Neutrophil (primary cell): ENCODE data around the gene PERCC1.

ENCODE experiments used
- H3K27ac ChIP-seq: fragments of 200-600 bp; sonication (generic); 2 replicates; pipeline ENCODE4 v1.5.1; 2016; ENCODE audit warnings: mild to moderate bottlenecking, moderate library complexity
- H3K27me3 ChIP-seq: fragments of 200-600 bp; sonication (generic); 2 replicates; pipeline ENCODE4 v1.6.0; 2016; ENCODE audit warnings: mild to moderate bottlenecking
- H3K36me3 ChIP-seq: fragments of 200-600 bp; sonication (generic); 2 replicates; pipeline ENCODE4 v1.5.1; 2017
- H3K4me1 ChIP-seq, 2 experiments: fragments of 200-600 bp in 1 of 2; sonication (generic) in 1 of 2; 1 replicate in 1 of 2; 2 replicates in 1 of 2; pipeline versions ENCODE4 v1.5.1 to v1.6.1; 2013 to 2016; ENCODE audit warnings: low read depth in 1 of 2, low read length in 1 of 2, mild to moderate bottlenecking in 1 of 2, moderate library complexity in 1 of 2; ENCODE audit not compliant: control insufficient read depth in 1 of 2, insufficient read depth in 1 of 2
- H3K4me3 ChIP-seq, 2 experiments: fragments of 200-600 bp in 1 of 2; sonication (generic) in 1 of 2; 1 replicate in 1 of 2; 2 replicates in 1 of 2; pipeline ENCODE4 v1.5.1; 2013 to 2016; ENCODE audit warnings: low read depth in 1 of 2, low read length in 1 of 2, mild to moderate bottlenecking in 1 of 2, moderate library complexity in 1 of 2
- H3K9me3 ChIP-seq: fragments of 200-600 bp; sonication (generic); 2 replicates; pipeline ENCODE4 v1.5.1; 2016
- TF ChIP-seq, protein P1 (sequence below): fragments of 200-600 bp; sonication (generic); IDR thresholded peaks from 2 replicates; pipeline ENCODE4 v1.5.1; 2016; ENCODE audit warnings: antibody characterized with exemption

Gene PERCC1

DNA sequence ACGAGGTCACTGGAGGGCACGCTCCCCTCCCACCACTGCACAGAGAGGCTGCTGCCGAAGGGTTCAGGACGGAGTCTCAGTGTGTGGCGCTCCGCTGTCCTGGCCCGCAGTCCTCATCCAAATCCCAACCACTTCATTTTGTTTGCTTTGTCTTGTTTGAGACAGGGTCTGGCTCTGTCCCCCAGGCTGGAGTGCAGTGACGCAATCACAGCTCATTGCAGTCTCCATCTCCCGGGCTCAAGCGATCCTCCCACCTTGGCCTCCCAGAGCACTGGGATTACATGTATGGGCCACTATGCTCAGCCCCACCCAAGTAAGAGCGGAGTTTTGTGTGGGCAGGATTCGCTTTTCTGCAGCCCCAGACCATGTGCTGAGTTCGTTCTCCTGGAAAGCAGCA, 29.1 kb upstream of the PERCC1 start:
- H3K36me3 ChIP-seq = peaks cover 93% of the 10 kb centered on the region

DNA sequence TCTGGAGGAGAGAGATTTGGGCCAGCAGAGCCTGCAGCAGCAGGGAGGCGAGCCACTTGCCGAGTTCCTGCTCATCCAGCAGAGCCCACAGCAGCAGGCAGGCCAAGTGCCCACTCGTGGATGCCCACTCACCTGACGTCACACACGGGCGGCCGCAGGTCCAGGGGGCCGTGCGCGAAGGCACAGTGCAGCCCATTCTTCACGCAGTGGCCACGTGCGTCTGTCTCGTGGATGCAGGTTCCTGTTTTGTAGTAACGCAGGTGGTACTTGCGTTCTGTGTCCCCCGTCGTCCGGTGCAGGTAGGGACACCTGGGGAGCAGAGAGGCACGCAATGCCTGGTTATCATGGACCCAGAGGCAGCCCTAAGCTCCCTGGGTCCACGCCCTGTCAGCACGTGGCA, 27.8 kb upstream of the PERCC1 start:
- Histone ChIP-seq H3K4me1 (peaks cover 4% of the 10 kb centered on the region in 2 experiments), H3K9me3 (no peaks in the 10 kb centered on the region), H3K4me3 (no peak overlapping the region), H3K27ac (no peak overlapping the region), H3K36me3 (peaks cover 92% of the 10 kb centered on the region), H3K27me3 (no peaks in the 10 kb centered on the region)
- TF ChIP-seq, protein P1, sequence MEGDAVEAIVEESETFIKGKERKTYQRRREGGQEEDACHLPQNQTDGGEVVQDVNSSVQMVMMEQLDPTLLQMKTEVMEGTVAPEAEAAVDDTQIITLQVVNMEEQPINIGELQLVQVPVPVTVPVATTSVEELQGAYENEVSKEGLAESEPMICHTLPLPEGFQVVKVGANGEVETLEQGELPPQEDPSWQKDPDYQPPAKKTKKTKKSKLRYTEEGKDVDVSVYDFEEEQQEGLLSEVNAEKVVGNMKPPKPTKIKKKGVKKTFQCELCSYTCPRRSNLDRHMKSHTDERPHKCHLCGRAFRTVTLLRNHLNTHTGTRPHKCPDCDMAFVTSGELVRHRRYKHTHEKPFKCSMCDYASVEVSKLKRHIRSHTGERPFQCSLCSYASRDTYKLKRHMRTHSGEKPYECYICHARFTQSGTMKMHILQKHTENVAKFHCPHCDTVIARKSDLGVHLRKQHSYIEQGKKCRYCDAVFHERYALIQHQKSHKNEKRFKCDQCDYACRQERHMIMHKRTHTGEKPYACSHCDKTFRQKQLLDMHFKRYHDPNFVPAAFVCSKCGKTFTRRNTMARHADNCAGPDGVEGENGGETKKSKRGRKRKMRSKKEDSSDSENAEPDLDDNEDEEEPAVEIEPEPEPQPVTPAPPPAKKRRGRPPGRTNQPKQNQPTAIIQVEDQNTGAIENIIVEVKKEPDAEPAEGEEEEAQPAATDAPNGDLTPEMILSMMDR = no peak

More for the DNA sequence above, 29.1 kb upstream of the PERCC1 start:
- H3K27me3 ChIP-seq = no peaks in the 10 kb centered on the region
- H3K4me3 ChIP-seq = no peak overlapping the region
- TF ChIP-seq, protein P1 = no peak
- no peaks in the 10 kb centered on the region for H3K4me1 ChIP-seq
- no peaks in the 10 kb centered on the region for H3K9me3 ChIP-seq
- no peak overlapping the region for H3K27ac ChIP-seq

DNA sequence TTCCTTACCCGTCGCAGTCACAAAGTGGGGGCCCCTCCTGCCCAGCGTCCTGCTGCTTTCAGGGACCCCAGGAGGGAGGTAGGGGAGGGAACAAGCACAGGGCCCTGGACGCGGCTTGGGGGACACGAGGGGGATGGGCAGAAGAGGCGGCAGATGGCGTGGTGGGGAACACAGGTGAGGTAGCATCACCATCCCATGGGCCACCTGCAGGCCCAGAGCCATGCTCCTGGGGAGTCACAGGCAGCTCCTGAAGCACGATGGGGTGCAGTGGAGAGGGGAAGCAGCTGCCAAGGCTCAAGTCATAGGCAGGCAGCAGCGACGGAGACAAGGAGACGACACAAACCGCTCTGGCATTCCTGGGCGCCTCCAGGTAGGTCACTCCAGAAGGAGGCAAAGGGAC, 27.1 kb upstream of the PERCC1 start:
- no peak overlapping the region for H3K27ac ChIP-seq
- H3K9me3 ChIP-seq = no peaks in the 10 kb centered on the region
- peaks cover 10 to 11% of the 10 kb centered on the region in 2 experiments for H3K4me1 ChIP-seq
- TF ChIP-seq, protein P1 = no peak
- peaks cover 91% of the 10 kb centered on the region for H3K36me3 ChIP-seq
- no peaks in the 10 kb centered on the region for H3K27me3 ChIP-seq
- no peak overlapping the region for H3K4me3 ChIP-seq

DNA sequence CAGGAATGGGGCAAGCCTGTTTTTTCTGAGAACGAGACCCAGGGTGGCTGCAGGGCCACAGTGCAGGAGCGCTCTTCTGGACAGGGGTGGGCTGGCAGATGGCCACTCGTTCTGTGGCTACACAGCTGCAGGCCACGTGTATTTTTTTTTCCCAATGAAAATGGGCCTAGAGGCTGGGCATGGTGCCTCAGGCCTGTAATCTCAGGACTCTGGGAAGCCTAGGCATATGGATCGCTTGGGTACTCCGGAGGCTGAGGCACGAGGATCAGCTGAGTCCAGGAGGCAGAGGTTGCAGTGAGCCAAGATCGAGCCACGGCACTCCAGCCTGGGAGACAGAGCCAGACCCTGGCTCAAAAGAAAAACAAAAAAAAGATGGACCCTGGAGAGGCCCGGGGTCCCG, 23.1 kb upstream of the PERCC1 start:
- TF ChIP-seq, protein P1 = no peak
- Histone ChIP-seq H3K4me1 (peaks cover 14 to 27% of the 10 kb centered on the region in 2 experiments), H3K27ac (peak overlapping the region; percentile 59), H3K27me3 (no peaks in the 10 kb centered on the region), H3K4me3 (no peak overlapping the region), H3K9me3 (no peaks in the 10 kb centered on the region), H3K36me3 (peaks cover 89% of the 10 kb centered on the region)

DNA sequence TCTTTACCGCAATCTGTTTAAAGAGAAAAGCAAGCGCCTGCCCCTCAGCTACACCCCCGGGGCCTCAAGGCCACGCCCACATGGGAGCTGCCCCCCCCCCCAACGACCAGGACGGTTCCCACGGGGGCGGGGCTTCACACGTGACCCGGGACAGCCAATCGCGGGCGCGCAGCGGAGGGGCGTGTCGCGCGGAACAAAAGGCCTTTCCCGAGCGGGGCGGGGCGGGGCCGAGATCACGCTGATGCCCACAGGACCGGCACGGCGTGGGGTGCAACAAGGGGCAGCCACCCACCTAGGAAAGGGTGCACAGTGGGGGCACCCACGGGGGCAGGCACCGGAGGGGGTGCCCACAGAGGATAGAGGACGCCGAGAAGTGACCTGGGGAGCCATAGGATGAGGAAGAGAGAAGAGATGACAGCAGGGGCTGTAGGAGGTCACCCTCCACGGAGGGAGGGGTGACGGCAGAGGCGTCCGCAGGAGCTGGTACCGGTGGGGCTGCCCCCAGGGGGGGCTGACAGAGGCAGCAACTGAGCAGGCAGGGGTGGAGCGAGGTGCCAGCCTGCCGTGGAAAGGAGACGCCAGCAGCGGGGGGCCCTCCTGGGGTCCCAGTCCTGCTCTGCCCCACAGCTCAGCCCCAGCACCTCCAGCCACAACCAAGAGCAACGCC, 22.6 kb upstream of the PERCC1 start:
- peak overlapping the region; percentile 59 for H3K27ac ChIP-seq

More for the DNA sequence above, 22.6 kb upstream of the PERCC1 start:
- Histone ChIP-seq H3K9me3 (no peaks in the 10 kb centered on the region), H3K4me3 (peak overlapping the region; percentile 35 to 43), H3K27me3 (no peaks in the 10 kb centered on the region), H3K36me3 (peaks cover 89% of the 10 kb centered on the region), H3K4me1 (peaks cover 19 to 31% of the 10 kb centered on the region in 2 experiments)
- TF ChIP-seq, protein P1 = no peak
